Measurements from ENCODE around the gene ARHGAP5. TPM values are rescaled to one million over a fixed set of nuclear protein-coding genes. Genes with fewer than 3 reads are reported as not detected.

ARHGAP5 gene
- total RNA-seq, 1 donor from 2014 or later: 140 TPM

- Mint-ChIP-seq H3K36me3 (ENCODE audit: low read depth, unreplicated experiment) (no peaks in the 10 kb centered on the region), H3K4me3 (ENCODE audit: unreplicated experiment) (no peak overlapping the region), H3K27me3 (ENCODE audit: low read depth, unreplicated experiment) (no peaks in the 10 kb centered on the region), H3K9me3 (ENCODE audit: unreplicated experiment) (peaks cover 13% of the 10 kb centered on the region), H3K27ac (ENCODE audit: unreplicated experiment) (no peak overlapping the region), H3K4me1 (ENCODE audit: low read depth, unreplicated experiment) (no peaks in the 10 kb centered on the region)
- no peak overlapping the region for H3K27ac ChIP-seq (ENCODE audit: low read depth, low read length)
- no peaks in the 10 kb centered on the region for H3K79me2 ChIP-seq (ENCODE audit: insufficient read depth, low read length)
- H3K4me3 ChIP-seq (ENCODE audit: insufficient read depth, low read depth, low read length): no peak overlapping the region
- H3K9ac ChIP-seq (ENCODE audit: low read length): no peak overlapping the region
- no peaks in the 10 kb centered on the region for H3K4me1 ChIP-seq (ENCODE audit: insufficient read depth, low read length)
- no peak for TF ChIP-seq EZH2 (IDR thresholded peaks at IDR 0.05; ENCODE audit: insufficient read depth, low read length)
- no peak for TF ChIP-seq CTCF (IDR thresholded peaks at IDR 0.05; ENCODE audit: insufficient read depth, low read depth, low read length)
- DNase-seq (ENCODE audit: low read depth) (no peak), FAIRE-seq (peak; percentile 55)
- H2AFZ ChIP-seq (ENCODE audit: low read depth, low read length): no peak overlapping the region
- H3K27me3 ChIP-seq (ENCODE audit: insufficient read depth, low read length): no peaks in the 10 kb centered on the region
- H3K9me3 ChIP-seq (ENCODE audit: insufficient read depth, low read depth, low read length): peaks cover 4% of the 10 kb centered on the region
- no peaks in the 10 kb centered on the region for H3K36me3 ChIP-seq (ENCODE audit: insufficient read depth, low read length)
- no peak overlapping the region for H3K4me2 ChIP-seq (ENCODE audit: low read length)
- no peaks in the 10 kb centered on the region for H4K20me1 ChIP-seq (ENCODE audit: insufficient read depth, low read length)
Measured at GRCh38 chr14:32050878-32051277, 26.2 kb upstream of the ARHGAP5 start.

GRCh38 chr14:32054536-32054935 lies 22.6 kb upstream of the ARHGAP5 start:
- H3K4me1 Mint-ChIP-seq (ENCODE audit: low read depth, unreplicated experiment): no peaks in the 10 kb centered on the region
- H3K27me3 ChIP-seq (ENCODE audit: insufficient read depth, low read length): no peaks in the 10 kb centered on the region
- H3K27ac Mint-ChIP-seq (ENCODE audit: unreplicated experiment): no peak overlapping the region
- no peaks in the 10 kb centered on the region for H3K36me3 ChIP-seq (ENCODE audit: insufficient read depth, low read length)
- no peak overlapping the region for H3K4me2 ChIP-seq (ENCODE audit: low read length)
- H3K27me3 Mint-ChIP-seq (ENCODE audit: low read depth, unreplicated experiment): no peaks in the 10 kb centered on the region
- H3K4me3 Mint-ChIP-seq (ENCODE audit: unreplicated experiment): no peak overlapping the region
- peaks cover 13% of the 10 kb centered on the region for H3K9me3 Mint-ChIP-seq (ENCODE audit: unreplicated experiment)
- DNase-seq (ENCODE audit: low read depth) (no peak), FAIRE-seq (no peak)
- H3K9me3 ChIP-seq (ENCODE audit: insufficient read depth, low read depth, low read length): peaks cover 4% of the 10 kb centered on the region
- H4K20me1 ChIP-seq (ENCODE audit: insufficient read depth, low read length): no peaks in the 10 kb centered on the region
- H3K4me3 ChIP-seq (ENCODE audit: insufficient read depth, low read depth, low read length): no peak overlapping the region
- no peak overlapping the region for H3K27ac ChIP-seq (ENCODE audit: low read depth, low read length)
- no peak for TF ChIP-seq EZH2 (IDR thresholded peaks at IDR 0.05; ENCODE audit: insufficient read depth, low read length)
- TF ChIP-seq CTCF (IDR thresholded peaks at IDR 0.05; ENCODE audit: insufficient read depth, low read depth, low read length): no peak
- H2AFZ ChIP-seq (ENCODE audit: low read depth, low read length): no peak overlapping the region
- no peaks in the 10 kb centered on the region for H3K4me1 ChIP-seq (ENCODE audit: insufficient read depth, low read length)
- H3K36me3 Mint-ChIP-seq (ENCODE audit: low read depth, unreplicated experiment): no peaks in the 10 kb centered on the region
- H3K9ac ChIP-seq (ENCODE audit: low read length): no peak overlapping the region
- no peaks in the 10 kb centered on the region for H3K79me2 ChIP-seq (ENCODE audit: insufficient read depth, low read length)

GRCh38 chr14:32055175-32055574 lies 21.9 kb upstream of the ARHGAP5 start:
- Histone ChIP-seq H3K4me3 (ENCODE audit: insufficient read depth, low read depth, low read length) (no peak overlapping the region), H3K4me2 (ENCODE audit: low read length) (no peak overlapping the region), H3K36me3 (ENCODE audit: insufficient read depth, low read length) (no peaks in the 10 kb centered on the region), H4K20me1 (ENCODE audit: insufficient read depth, low read length) (no peaks in the 10 kb centered on the region), H3K27ac (ENCODE audit: low read depth, low read length) (no peak overlapping the region), H3K9me3 (ENCODE audit: insufficient read depth, low read depth, low read length) (peaks cover 4% of the 10 kb centered on the region), H3K27me3 (ENCODE audit: insufficient read depth, low read length) (no peaks in the 10 kb centered on the region), H3K4me1 (ENCODE audit: insufficient read depth, low read length) (no peaks in the 10 kb centered on the region), H2AFZ (ENCODE audit: low read depth, low read length) (no peak overlapping the region), H3K9ac (ENCODE audit: low read length) (no peak overlapping the region), H3K79me2 (ENCODE audit: insufficient read depth, low read length) (no peaks in the 10 kb centered on the region)
- Mint-ChIP-seq H3K27me3 (ENCODE audit: low read depth, unreplicated experiment) (no peaks in the 10 kb centered on the region), H3K27ac (ENCODE audit: unreplicated experiment) (no peak overlapping the region), H3K4me1 (ENCODE audit: low read depth, unreplicated experiment) (no peaks in the 10 kb centered on the region), H3K4me3 (ENCODE audit: unreplicated experiment) (no peak overlapping the region), H3K36me3 (ENCODE audit: low read depth, unreplicated experiment) (no peaks in the 10 kb centered on the region), H3K9me3 (ENCODE audit: unreplicated experiment) (peaks cover 13% of the 10 kb centered on the region)
- FAIRE-seq (no peak), DNase-seq (ENCODE audit: low read depth) (no peak)
- no peak for TF ChIP-seq CTCF (IDR thresholded peaks at IDR 0.05; ENCODE audit: insufficient read depth, low read depth, low read length)
- no peak for TF ChIP-seq EZH2 (IDR thresholded peaks at IDR 0.05; ENCODE audit: insufficient read depth, low read length)
